GM12878 (cell line): ENCODE results near the gene FAM186B. TPM values are rescaled to one million over a fixed set of nuclear protein-coding genes. Genes with fewer than 3 reads are reported as not detected.

Experiments used
- ATAC-seq: fragments of 200-7000 bp; cut with Tn5 transposase; 3 replicates; pipeline ENCODE4 v1.9.1; 2020; ENCODE audit warnings: mild to moderate bottlenecking, moderate library complexity
- BruUV-seq: library from RNA; stranded (reverse); fragments of 400-500 nt; replicated peaks from 2 replicates; lab custom pipeline; 2021; lab: Mats Ljungman, UMichigan
- CTCF ChIA-PET: fragments of 300-600 bp; sonication (Branson Sonifier 250); formaldehyde crosslinking; extraction: SDS; loops from one replicate; lab custom pipeline; 2021; ENCODE audit warnings: inconsistent platforms; lab: Yijun Ruan, JAX
- POLR2A ChIA-PET: fragments of 350-600 bp; formaldehyde crosslinking; extraction: SDS; loops from one replicate; lab custom pipeline; 2021; ENCODE audit warnings: inconsistent platforms; lab: Charles Lee
- RAD21 ChIA-PET: fragments of 300-600 bp; sonication (Branson Sonifier 250); formaldehyde crosslinking; loops from one replicate; lab custom pipeline; 2023; ENCODE audit warnings: antibody characterized with exemption; ENCODE audit not compliant: unreplicated experiment; lab: Charles Lee
- SMC1A ChIA-PET: fragments of 300-600 bp; sonication (Branson Sonifier 250); formaldehyde crosslinking; loops from one replicate; lab custom pipeline; 2023; ENCODE audit not compliant: unreplicated experiment, uncharacterized antibody; lab: Charles Lee
- DNase-seq: peaks from one replicate; pipeline ENCODE4 v3.0.0-alpha.2; 2011; ENCODE audit warnings: low read depth, low spot score
- FAIRE-seq: peaks from 3 replicates; lab custom pipeline; 2011; peaks lifted over from hg19 to GRCh38; lab: Jason Lieb, UNC
- H2AFZ ChIP-seq: 2 replicates; pipeline ENCODE4 v1.6.0; 2011; ENCODE audit warnings: low read depth, low read length, control low read depth; ENCODE audit not compliant: control insufficient read depth
- H3K27ac ChIP-seq: 2 replicates; pipeline ENCODE4 v1.5.1; 2011; ENCODE audit warnings: control low read depth; ENCODE audit not compliant: control insufficient read depth, insufficient read depth
- H3K27me3 ChIP-seq, 2 experiments: replicated peaks in 1 of 2; 2 replicates each; pipeline versions ENCODE4 v1.6.0 to v1.6.1; 2011; ENCODE audit warnings: low read length in 1 of 2; ENCODE audit not compliant: control insufficient read depth in 2 of 2, insufficient read depth in 2 of 2
- H3K36me3 ChIP-seq, 2 experiments: 2 replicates each; pipeline ENCODE4 v1.5.1; 2011; ENCODE audit warnings: low read length in 1 of 2; ENCODE audit not compliant: control insufficient read depth in 2 of 2, insufficient read depth in 2 of 2
- H3K4me1 ChIP-seq: 2 replicates; pipeline ENCODE4 v1.6.1; 2011; ENCODE audit warnings: mild to moderate bottlenecking, low read length, moderate library complexity, mixed read lengths; ENCODE audit not compliant: control insufficient read depth, insufficient read depth
- H3K4me2 ChIP-seq: 2 replicates; pipeline ENCODE4 v1.6.0; 2011; ENCODE audit warnings: control low read depth; ENCODE audit not compliant: control insufficient read depth, insufficient read depth
- H3K4me3 ChIP-seq: fragments of 200-600 bp; sonication (generic); 2 replicates; pipeline ENCODE4 v1.5.1; 2016
- H3K79me2 ChIP-seq: 2 replicates; pipeline ENCODE4 v1.6.0; 2011; ENCODE audit warnings: low read length; ENCODE audit not compliant: control insufficient read depth, insufficient read depth
- H3K9ac ChIP-seq: 2 replicates; pipeline ENCODE4 v1.8.0; 2011; ENCODE audit warnings: low read length, control low read depth, mixed read lengths; ENCODE audit not compliant: control insufficient read depth, insufficient read depth
- H3K9me3 ChIP-seq: replicated peaks from 3 replicates; pipeline ENCODE4 v1.5.1; 2011; ENCODE audit warnings: mild to moderate bottlenecking, low read length; ENCODE audit not compliant: control insufficient read depth, insufficient read depth
- H4K20me1 ChIP-seq: 2 replicates; pipeline ENCODE4 v1.6.0; 2011; ENCODE audit not compliant: control insufficient read depth, insufficient read depth
- ESRRA ChIP-seq: IDR thresholded peaks from 2 replicates; pipeline ENCODE4 v1.6.1; 2012; ENCODE audit warnings: mild to moderate bottlenecking, low read length, improper control_type of control experiment
- EZH2 ChIP-seq: IDR thresholded peaks from 2 replicates; pipeline ENCODE4 v1.6.1; 2012; ENCODE audit warnings: low read depth, mild to moderate bottlenecking, control low read depth, inconsistent platforms, low read length, borderline replicate concordance; ENCODE audit not compliant: control insufficient read depth
- HDGF ChIP-seq: fragments of 450-650 bp; IDR thresholded peaks from 2 replicates; pipeline ENCODE4 v1.6.1; 2016; ENCODE audit warnings: antibody characterized with exemption
- NFYB ChIP-seq: IDR thresholded peaks from 2 replicates; pipeline ENCODE4 v1.6.1; 2011; ENCODE audit warnings: low read depth, mild to moderate bottlenecking, low read length, improper control_type of control experiment, moderate library complexity; ENCODE audit not compliant: insufficient read depth
- NKRF ChIP-seq: fragments of 450-650 bp; conservative IDR thresholded peaks from 2 replicates; pipeline ENCODE4 v1.6.1; 2017; ENCODE audit warnings: mild to moderate bottlenecking, moderate library complexity
- POLR2AphosphoS5 ChIP-seq: IDR thresholded peaks from 2 replicates; pipeline ENCODE4 v1.6.1; 2011; ENCODE audit warnings: mild to moderate bottlenecking, low read length, inconsistent platforms
- ZBTB40 ChIP-seq: fragments of 450-650 bp; IDR thresholded peaks from 2 replicates; pipeline ENCODE4 v1.6.1; 2016; ENCODE audit warnings: mild to moderate bottlenecking, moderate library complexity, borderline replicate concordance
- ZNF384 ChIP-seq: IDR thresholded peaks from 2 replicates; pipeline ENCODE4 v1.6.1; 2012; ENCODE audit warnings: low read depth, mild to moderate bottlenecking, low read length, improper control_type of control experiment, borderline replicate concordance
- WGBS: methylation state at CpG from one replicate; pipeline ENCODE4 v1.1.6; 2016; ENCODE audit warnings: low lambda C conversion rate; ENCODE audit not compliant: insufficient replicate concordance, insufficient coverage; ENCODE audit errors: missing lambda C conversion rate; 5-methylcytosine and 5-hydroxymethylcytosine counted together
- in situ Hi-C: fragments of 300-500 bp; cut with MboI; formaldehyde crosslinking; loops from 9 replicates; pipeline ENCODE4 v1.14.3; 2018; ENCODE audit warnings: mixed read lengths
- intact Hi-C: fragments of 100-400 bp; cut with micrococcal nuclease; formaldehyde crosslinking; loops from one replicate; pipeline ENCODE4 v1.14.2; 2022; ENCODE audit not compliant: unreplicated experiment
- polyA plus RNA-seq, 11 experiments: library from polyadenylated mRNA; depleted of rRNA in 4 of 11; unstranded in 6 of 11; stranded (reverse) in 5 of 11; fragments of >200 nt; fragmentation: Nextera tagmentation in 4 of 11; fragmentation: Illumina TruSeq in 1 of 11; extraction: Ambion mirVana in 4 of 11; extraction: Trizol in 1 of 11; gene quantifications; 1 replicate in 1 of 11; 2 replicates in 10 of 11; pipeline versions ENCODE4 v1.2.1 to v1.2.3, GENCODE V29; 2011 to 2016; ENCODE audit warnings: inconsistent platforms in 2 of 11, missing spikeins in 2 of 11, low read depth in 1 of 11
- total RNA-seq, 4 experiments: library from RNA; depleted of rRNA in 3 of 4; stranded (reverse); fragments of >200 nt in 3 of 4; fragmentation: Illumina TruSeq in 1 of 4; extraction: Trizol in 1 of 4; gene quantifications; 2 replicates each; pipeline versions ENCODE4 v1.2.1 to v1.2.3, GENCODE V29; 2013 to 2021

Gene FAM186B
- total and polyA plus RNA-seq, 10 of the 15 experiments (the other 5 are each of a cell fraction or from before 2014, with no cell fraction given), result 0.13 to 0.79 (median 0.51) TPM

- WGBS, result 83% methylated on average over 4 of the region's 4 CpGs
- ChIA-PET RAD21 (interaction anchor here (1.4 to 4.8 kb wide), 4 partner anchors 69 to 277 kb away, joined by 4 to 51 read pairs (median 20); partner anchors contain the start of gene FMNL3), CTCF (interaction anchor here (1.2 to 20.4 kb wide), 11 partner anchors 13 to 277 kb away, joined by 3 to 486 read pairs (median 7); partner anchors contain the start of genes FMNL3 and PRPF40B), SMC1A (interaction anchor here (0.5 to 8.1 kb wide), 8 partner anchors 13 to 1757 kb away, joined by 3 to 72 read pairs (median 4); no protein-coding TSS in a partner anchor), POLR2A (interaction anchor here (0.8 to 4.7 kb wide), 2 partner anchors 71 to 82 kb away, joined by 3 to 40 read pairs; partner anchors contain the start of gene FMNL3)
- no TSS peak for BruUV-seq
- in situ Hi-C loops (no loop called here), intact Hi-C loops (loop anchor here (5.0 to 10.0 kb wide), 2 partner anchors 142 to 199 kb away; no protein-coding TSS in a partner anchor)
- H4K20me1 ChIP-seq, result no peaks in the 10 kb centered on the region
- no peak overlapping the region for H3K9ac ChIP-seq
- no peak overlapping the region for H3K4me2 ChIP-seq
- no peaks in the 10 kb centered on the region for H3K79me2 ChIP-seq
- no peak overlapping the region for H3K4me3 ChIP-seq
- no peaks in the 10 kb centered on the region; a peak in 1 of 4 replicates for H3K36me3 ChIP-seq
- DNase-seq (no peak), FAIRE-seq (no peak), ATAC-seq (no peak)
- H3K27ac ChIP-seq, result no peak overlapping the region
- no peaks in the 10 kb centered on the region for H3K27me3 ChIP-seq
- no peak overlapping the region for H2AFZ ChIP-seq
- H3K9me3 ChIP-seq, result no peaks in the 10 kb centered on the region
- H3K4me1 ChIP-seq, result peaks cover 3% of the 10 kb centered on the region; the same call in 1 of the 2 replicates
- TF ChIP-seq NKRF (no peak), POLR2AphosphoS5 (peak; percentile 3; the same call in 1 of the 2 replicates)
Observed at GRCh38 chr12:49635656-49636055, 30.2 kb upstream of the FAM186B start.

GRCh38 chr12:49635036-49635435, 29.6 kb upstream of the FAM186B start:
- BruUV-seq, result no TSS peak
- TF ChIP-seq ESRRA (no peak), EZH2 (no peak), ZBTB40 (no peak), ZNF384 (no peak), NFYB (no peak), HDGF (no peak)

More at GRCh38 chr12:49635036-49635435, 29.6 kb upstream of the FAM186B start:
- intact Hi-C loops (loop anchor here (5.0 to 10.0 kb wide), 2 partner anchors 142 to 200 kb away; no protein-coding TSS in a partner anchor), in situ Hi-C loops (no loop called here)
- ChIA-PET RAD21 (interaction anchor here (4.8 kb wide), 1 partner anchor 69 kb away, joined by 51 read pairs; no protein-coding TSS in a partner anchor), SMC1A (interaction anchor here (0.5 to 8.1 kb wide), 6 partner anchors 13 to 114 kb away, joined by 3 to 72 read pairs (median 3); no protein-coding TSS in a partner anchor), CTCF (interaction anchor here (1.1 to 20.4 kb wide), 6 partner anchors 10 to 113 kb away, joined by 3 to 486 read pairs (median 5); partner anchors contain the start of genes FMNL3 and PRPF40B), POLR2A (interaction anchor here (4.7 kb wide), 1 partner anchor 71 kb away, joined by 40 read pairs; the partner anchor contains the start of gene FMNL3)
- ATAC-seq, result no peak
- Histone ChIP-seq H3K9me3 (no peaks in the 10 kb centered on the region), H3K4me2 (no peak overlapping the region), H3K9ac (no peak overlapping the region), H3K27ac (no peak overlapping the region), H3K4me1 (peaks cover 3% of the 10 kb centered on the region; the same call in 1 of the 2 replicates), H3K79me2 (no peaks in the 10 kb centered on the region), H3K36me3 (no peaks in the 10 kb centered on the region; a peak in 1 of 4 replicates), H3K4me3 (no peak overlapping the region), H2AFZ (no peak overlapping the region), H3K27me3 (no peaks in the 10 kb centered on the region), H4K20me1 (no peaks in the 10 kb centered on the region)
- DNase-seq, result no peak
- 83% methylated on average over 9 of the region's 9 CpGs for WGBS
- no peak for FAIRE-seq
